ENCODE measurements around the gene AUTS2.

DNA sequence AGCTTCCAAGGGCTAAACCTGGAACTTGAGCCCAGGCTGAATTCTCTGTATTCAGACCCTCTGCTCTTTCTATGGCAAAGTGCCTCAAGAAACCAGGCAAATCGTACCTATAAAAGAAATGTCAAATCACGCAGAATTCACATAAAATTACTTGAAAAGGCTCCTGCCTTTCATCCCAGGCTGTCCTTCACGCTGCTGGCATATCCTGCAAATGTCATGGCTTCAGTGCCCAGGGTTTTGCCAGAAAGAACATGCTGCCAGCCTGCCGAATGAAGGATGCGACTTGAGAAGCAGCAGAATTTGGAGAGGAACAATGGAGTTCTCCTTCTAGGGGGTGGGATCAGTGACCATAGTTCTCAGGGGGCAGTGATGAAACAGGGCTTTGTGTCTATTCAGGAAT is 931.2 kb downstream of the AUTS2 start:
- TF ChIP-seq, protein P1, sequence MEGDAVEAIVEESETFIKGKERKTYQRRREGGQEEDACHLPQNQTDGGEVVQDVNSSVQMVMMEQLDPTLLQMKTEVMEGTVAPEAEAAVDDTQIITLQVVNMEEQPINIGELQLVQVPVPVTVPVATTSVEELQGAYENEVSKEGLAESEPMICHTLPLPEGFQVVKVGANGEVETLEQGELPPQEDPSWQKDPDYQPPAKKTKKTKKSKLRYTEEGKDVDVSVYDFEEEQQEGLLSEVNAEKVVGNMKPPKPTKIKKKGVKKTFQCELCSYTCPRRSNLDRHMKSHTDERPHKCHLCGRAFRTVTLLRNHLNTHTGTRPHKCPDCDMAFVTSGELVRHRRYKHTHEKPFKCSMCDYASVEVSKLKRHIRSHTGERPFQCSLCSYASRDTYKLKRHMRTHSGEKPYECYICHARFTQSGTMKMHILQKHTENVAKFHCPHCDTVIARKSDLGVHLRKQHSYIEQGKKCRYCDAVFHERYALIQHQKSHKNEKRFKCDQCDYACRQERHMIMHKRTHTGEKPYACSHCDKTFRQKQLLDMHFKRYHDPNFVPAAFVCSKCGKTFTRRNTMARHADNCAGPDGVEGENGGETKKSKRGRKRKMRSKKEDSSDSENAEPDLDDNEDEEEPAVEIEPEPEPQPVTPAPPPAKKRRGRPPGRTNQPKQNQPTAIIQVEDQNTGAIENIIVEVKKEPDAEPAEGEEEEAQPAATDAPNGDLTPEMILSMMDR (IDR thresholded peaks at IDR 0.05) = no peak
- no peak for TF ChIP-seq POLR2A (IDR thresholded peaks at IDR 0.05)

All from thyroid gland (tissue), 4 donors.